ENCODE measurements around the gene MYO10.

MYO10 gene

DNA sequence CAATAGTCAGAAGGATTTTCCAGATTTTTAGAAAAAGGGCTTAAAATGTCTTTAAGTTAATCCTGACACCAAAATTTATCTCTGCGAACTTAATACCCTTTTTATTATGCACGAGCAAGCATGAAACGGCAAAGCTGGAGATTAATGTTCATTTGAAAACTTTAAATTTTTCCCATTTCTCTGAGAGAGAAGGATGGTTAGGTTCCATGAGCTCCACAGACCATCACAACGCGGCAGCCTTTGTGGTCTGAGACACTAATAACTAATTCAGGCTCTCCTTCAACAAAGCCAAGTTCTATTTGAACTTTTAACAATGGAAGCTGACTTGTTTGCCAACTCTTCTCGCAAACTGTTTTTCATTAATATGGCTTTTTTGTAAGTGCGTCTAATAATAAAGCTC lies 94.7 kb downstream of the MYO10 start:
- no peak for ATAC-seq
- no peak for TF ChIP-seq GLIS3 (CRISPR knock-in tag; IDR thresholded peaks at IDR 0.05)
- TF ChIP-seq CSDC2 (CRISPR knock-in tag; IDR thresholded peaks at IDR 0.05): no peak
- no peak for TF ChIP-seq RARB (CRISPR knock-in tag; IDR thresholded peaks at IDR 0.05)
- no peak for TF ChIP-seq CSRNP3 (CRISPR knock-in tag; IDR thresholded peaks at IDR 0.05)
- TF ChIP-seq BACH2 (CRISPR knock-in tag; IDR thresholded peaks at IDR 0.05; ENCODE audit: borderline replicate concordance): no peak
- TF ChIP-seq, protein P1, sequence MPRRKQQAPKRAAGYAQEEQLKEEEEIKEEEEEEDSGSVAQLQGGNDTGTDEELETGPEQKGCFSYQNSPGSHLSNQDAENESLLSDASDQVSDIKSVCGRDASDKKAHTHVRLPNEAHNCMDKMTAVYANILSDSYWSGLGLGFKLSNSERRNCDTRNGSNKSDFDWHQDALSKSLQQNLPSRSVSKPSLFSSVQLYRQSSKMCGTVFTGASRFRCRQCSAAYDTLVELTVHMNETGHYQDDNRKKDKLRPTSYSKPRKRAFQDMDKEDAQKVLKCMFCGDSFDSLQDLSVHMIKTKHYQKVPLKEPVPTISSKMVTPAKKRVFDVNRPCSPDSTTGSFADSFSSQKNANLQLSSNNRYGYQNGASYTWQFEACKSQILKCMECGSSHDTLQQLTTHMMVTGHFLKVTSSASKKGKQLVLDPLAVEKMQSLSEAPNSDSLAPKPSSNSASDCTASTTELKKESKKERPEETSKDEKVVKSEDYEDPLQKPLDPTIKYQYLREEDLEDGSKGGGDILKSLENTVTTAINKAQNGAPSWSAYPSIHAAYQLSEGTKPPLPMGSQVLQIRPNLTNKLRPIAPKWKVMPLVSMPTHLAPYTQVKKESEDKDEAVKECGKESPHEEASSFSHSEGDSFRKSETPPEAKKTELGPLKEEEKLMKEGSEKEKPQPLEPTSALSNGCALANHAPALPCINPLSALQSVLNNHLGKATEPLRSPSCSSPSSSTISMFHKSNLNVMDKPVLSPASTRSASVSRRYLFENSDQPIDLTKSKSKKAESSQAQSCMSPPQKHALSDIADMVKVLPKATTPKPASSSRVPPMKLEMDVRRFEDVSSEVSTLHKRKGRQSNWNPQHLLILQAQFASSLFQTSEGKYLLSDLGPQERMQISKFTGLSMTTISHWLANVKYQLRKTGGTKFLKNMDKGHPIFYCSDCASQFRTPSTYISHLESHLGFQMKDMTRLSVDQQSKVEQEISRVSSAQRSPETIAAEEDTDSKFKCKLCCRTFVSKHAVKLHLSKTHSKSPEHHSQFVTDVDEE (CRISPR knock-in tag; IDR thresholded peaks at IDR 0.05): no peak
- TF ChIP-seq POU6F1 (CRISPR knock-in tag; IDR thresholded peaks at IDR 0.05; ENCODE audit: borderline replicate concordance, low read depth): no peak
- no peak for TF ChIP-seq ZFP30 (CRISPR knock-in tag; IDR thresholded peaks at IDR 0.05)
- no peak for TF ChIP-seq ZNF8 (CRISPR knock-in tag; IDR thresholded peaks at IDR 0.05)
- TF ChIP-seq TCF4 (CRISPR knock-in tag; IDR thresholded peaks at IDR 0.05; ENCODE audit: borderline replicate concordance): no peak
- no peak for TF ChIP-seq ZNF70 (CRISPR knock-in tag; IDR thresholded peaks at IDR 0.05)

DNA sequence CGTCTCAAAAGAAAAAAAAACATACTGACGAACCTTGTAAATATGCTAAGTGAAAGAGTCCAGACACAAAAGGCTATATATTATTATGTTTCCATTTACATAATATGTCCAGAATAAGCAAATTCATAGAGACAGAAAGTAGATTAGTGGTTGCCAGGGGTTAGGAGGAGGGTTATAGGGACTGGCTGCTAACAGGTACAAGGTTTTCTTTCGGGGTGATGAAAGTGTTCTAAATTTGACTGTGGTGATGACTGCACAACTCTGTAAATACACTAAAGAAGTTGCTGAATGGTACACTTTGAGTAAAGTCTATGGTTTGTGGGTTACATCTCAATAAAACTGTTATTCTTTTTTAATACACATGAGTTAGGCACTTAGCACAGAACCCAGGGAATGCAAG lies 98.8 kb downstream of the MYO10 start:
- no peak for TF ChIP-seq SNAI2 (CRISPR knock-in tag; IDR thresholded peaks at IDR 0.05)
- TF ChIP-seq ARNTL (CRISPR knock-in tag; IDR thresholded peaks at IDR 0.05; ENCODE audit: borderline replicate concordance, low read depth): no peak
- no peak for TF ChIP-seq ZFP3 (CRISPR knock-in tag; IDR thresholded peaks at IDR 0.05)
- TF ChIP-seq ZC3H10 (CRISPR knock-in tag; IDR thresholded peaks at IDR 0.05): no peak
- TF ChIP-seq ZNF8 (CRISPR knock-in tag; IDR thresholded peaks at IDR 0.05): no peak
- TF ChIP-seq ISL1 (CRISPR knock-in tag; IDR thresholded peaks at IDR 0.05): no peak
- TF ChIP-seq TCF4 (CRISPR knock-in tag; IDR thresholded peaks at IDR 0.05; ENCODE audit: borderline replicate concordance): no peak
- TF ChIP-seq TOX (CRISPR knock-in tag; IDR thresholded peaks at IDR 0.05; ENCODE audit: borderline replicate concordance): no peak
- no peak for TF ChIP-seq ESRRG (CRISPR knock-in tag; IDR thresholded peaks at IDR 0.05)
- no peak for TF ChIP-seq CREB5 (CRISPR knock-in tag; IDR thresholded peaks at IDR 0.05; ENCODE audit: low read depth)
- TF ChIP-seq GLIS3 (CRISPR knock-in tag; IDR thresholded peaks at IDR 0.05): no peak
- TF ChIP-seq ZNF70 (CRISPR knock-in tag; IDR thresholded peaks at IDR 0.05): no peak
- TF ChIP-seq ZFP30 (CRISPR knock-in tag; IDR thresholded peaks at IDR 0.05): no peak
- TF ChIP-seq BACH2 (CRISPR knock-in tag; IDR thresholded peaks at IDR 0.05; ENCODE audit: borderline replicate concordance): no peak
- no peak for TF ChIP-seq CSDC2 (CRISPR knock-in tag; IDR thresholded peaks at IDR 0.05)
- TF ChIP-seq, protein P1 (CRISPR knock-in tag; IDR thresholded peaks at IDR 0.05): no peak
- no peak for TF ChIP-seq RARB (CRISPR knock-in tag; IDR thresholded peaks at IDR 0.05)
- no peak for ATAC-seq

DNA sequence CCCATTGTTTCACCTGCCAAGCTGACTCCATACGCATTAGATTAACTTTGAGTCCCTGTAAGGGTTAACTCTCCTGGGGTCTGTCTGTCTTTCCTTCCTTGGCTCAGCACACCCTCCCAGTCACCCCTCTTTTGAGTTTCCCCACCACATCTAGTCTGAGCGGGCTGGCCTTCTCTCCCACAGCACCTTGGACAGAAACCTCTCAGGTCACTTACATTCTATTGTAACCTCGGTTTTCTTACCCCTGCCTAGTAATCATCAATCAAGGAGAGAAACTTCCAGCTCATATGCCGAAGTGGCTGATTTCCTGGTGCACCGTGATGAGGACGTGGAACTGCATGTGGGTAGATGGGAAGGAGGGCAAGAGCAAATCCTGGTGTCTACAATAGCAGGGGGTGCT lies 102.1 kb downstream of the MYO10 start:
- no peak for ATAC-seq
- TF ChIP-seq RARB (CRISPR knock-in tag; IDR thresholded peaks at IDR 0.05) (no peak), TOX (CRISPR knock-in tag; IDR thresholded peaks at IDR 0.05; ENCODE audit: borderline replicate concordance) (no peak), ZNF565 (CRISPR knock-in tag; conservative IDR thresholded peaks at IDR 0.05; ENCODE audit: low read depth) (no peak), ESRRG (CRISPR knock-in tag; IDR thresholded peaks at IDR 0.05) (no peak), ZNF70 (CRISPR knock-in tag; IDR thresholded peaks at IDR 0.05) (no peak), TCF4 (CRISPR knock-in tag; IDR thresholded peaks at IDR 0.05; ENCODE audit: borderline replicate concordance) (no peak), ZFP30 (CRISPR knock-in tag; IDR thresholded peaks at IDR 0.05) (no peak), CREB5 (CRISPR knock-in tag; IDR thresholded peaks at IDR 0.05; ENCODE audit: low read depth) (no peak), GLIS3 (CRISPR knock-in tag; IDR thresholded peaks at IDR 0.05) (no peak), PPARA (CRISPR knock-in tag; IDR thresholded peaks at IDR 0.05; ENCODE audit: borderline replicate concordance) (no peak), ZFP3 (CRISPR knock-in tag; IDR thresholded peaks at IDR 0.05) (no peak), OSR1 (CRISPR knock-in tag; IDR thresholded peaks at IDR 0.05) (no peak), ZNF8 (CRISPR knock-in tag; IDR thresholded peaks at IDR 0.05) (no peak), CSRNP3 (CRISPR knock-in tag; IDR thresholded peaks at IDR 0.05) (no peak), ARNTL (CRISPR knock-in tag; IDR thresholded peaks at IDR 0.05; ENCODE audit: borderline replicate concordance, low read depth) (no peak), ZC3H10 (CRISPR knock-in tag; IDR thresholded peaks at IDR 0.05) (no peak), CSDC2 (CRISPR knock-in tag; IDR thresholded peaks at IDR 0.05) (no peak)
